Prostate gland (tissue), 2 donors: ENCODE data around the gene PSME1. TPM values are rescaled to one million over a fixed set of nuclear protein-coding genes. Genes with fewer than 3 reads are reported as not detected.
A peak's percentile ranks its signal among the peaks of the same experiment; 100 is the strongest.

Experiments used
- DNase-seq: peaks from one replicate; pipeline ENCODE4 v3.0.0-alpha.2; 2019; ENCODE audit warnings: low spot score
- H3K27ac ChIP-seq, 2 donors: fragments of 200-600 bp; sonication (generic); 2 replicates each; pipeline ENCODE4 v1.5.1; 2017 to 2019
- H3K27me3 ChIP-seq: fragments of 200-600 bp; sonication (generic); replicated peaks from 2 replicates; pipeline ENCODE4 v1.5.1; 2019; ENCODE audit not compliant: insufficient read depth
- H3K36me3 ChIP-seq, 2 donors: fragments of 200-600 bp; sonication (generic); 1 replicate in 1 of 2; 2 replicates in 1 of 2; pipeline versions ENCODE4 v1.5.1 to v1.8.1; 2017 to 2019
- H3K4me1 ChIP-seq: fragments of 200-600 bp; sonication (generic); replicated peaks from 2 replicates; pipeline ENCODE4 v1.5.1; 2019
- H3K4me3 ChIP-seq, 2 donors: fragments of 200-600 bp; sonication (generic); 2 replicates each; pipeline ENCODE4 v1.5.1; 2017 to 2019
- H3K9me3 ChIP-seq: fragments of 200-600 bp; sonication (generic); 2 replicates; pipeline ENCODE4 v1.5.1; 2017
- CTCF ChIP-seq, 4 experiments: fragments of 200-600 bp in 2 of 4; fragments of 450-650 bp in 2 of 4; sonication (generic) in 2 of 4; IDR thresholded peaks; 1 replicate in 3 of 4; 2 replicates in 1 of 4; pipeline ENCODE4 v1.5.1; 2016 to 2019; ENCODE audit warnings: antibody characterized with exemption in 4 of 4, mild to moderate bottlenecking in 2 of 4, moderate library complexity in 2 of 4
- POLR2A ChIP-seq: fragments of 450-650 bp; IDR thresholded peaks from one replicate; pipeline ENCODE4 v1.6.1; 2016; ENCODE audit warnings: antibody characterized with exemption, mild to moderate bottlenecking
- POLR2AphosphoS5 ChIP-seq: sonication (generic); formaldehyde crosslinking; IDR thresholded peaks from one replicate; pipeline ENCODE4 v1.6.1; 2017; ENCODE audit warnings: antibody characterized with exemption
- WGBS: methylation state at CpG from one replicate; pipeline ENCODE4 v1.1.5; 2018; 5-methylcytosine and 5-hydroxymethylcytosine counted together
- intact Hi-C: fragments of 100-400 bp; cut with DNase I; formaldehyde crosslinking; loops from one replicate; pipeline ENCODE4 v1.14.2; 2022
- total RNA-seq, 2 donors: library from RNA; depleted of rRNA; stranded (reverse); fragments of >200 nt; gene quantifications; one replicate each; pipeline ENCODE4 v1.1.0, GENCODE V29; 2016

Gene PSME1
- total RNA-seq, 2 donors from 2014 or later: 85.4 to 213 TPM

DNA sequence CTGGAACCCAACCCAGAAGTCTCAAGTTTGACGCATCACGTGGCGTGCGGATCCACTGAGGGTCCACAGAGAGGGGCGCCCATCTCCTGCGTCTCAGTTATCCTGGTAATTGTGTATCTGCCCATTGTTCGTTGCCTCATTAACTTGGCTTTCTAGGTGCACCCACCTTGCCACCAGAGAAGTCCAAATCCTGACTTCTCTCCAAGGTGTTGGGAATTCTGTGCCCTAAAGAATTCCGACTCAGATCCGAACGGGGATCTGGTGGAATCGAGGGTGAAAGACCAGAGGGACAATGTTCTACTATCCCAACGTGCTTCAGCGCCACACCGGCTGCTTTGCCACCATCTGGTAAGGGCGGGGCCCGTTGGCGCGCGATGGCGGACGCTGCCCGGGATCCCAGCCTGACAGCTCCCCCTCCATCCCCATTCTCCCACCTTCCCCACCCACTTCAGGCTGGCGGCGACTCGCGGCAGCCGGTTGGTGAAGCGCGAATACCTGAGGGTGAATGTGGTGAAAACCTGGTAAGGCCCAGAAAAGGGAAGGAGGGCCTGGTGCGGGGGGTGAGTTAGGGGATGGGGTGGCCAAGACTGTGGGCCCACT, 36.4 kb downstream of the PSME1 start:
- Histone ChIP-seq H3K36me3 (peaks cover 0 to 10% of the 10 kb centered on the region in 2 donors), H3K27me3 (no peaks in the 10 kb centered on the region), H3K27ac (no peak overlapping the region), H3K4me3 (peak overlapping the region; percentile 16 to 29), H3K4me1 (no peaks in the 10 kb centered on the region), H3K9me3 (no peaks in the 10 kb centered on the region)
- TF ChIP-seq POLR2AphosphoS5: no peak
- TF ChIP-seq CTCF (IDR thresholded peaks at IDR 0.05): no peak
- no peak for TF ChIP-seq POLR2A
- WGBS: 18% methylated on average over 30 of the region's 30 CpGs
- no peak for DNase-seq
- intact Hi-C loops: no loop called here

GRCh38 chr14:24172871-24173281, 36.9 kb downstream of the PSME1 start:
- 56% methylated on average over 19 of the region's 20 CpGs for WGBS
- H3K9me3 ChIP-seq: no peaks in the 10 kb centered on the region
- no peak overlapping the region for H3K4me3 ChIP-seq
- no peak overlapping the region for H3K27ac ChIP-seq
- no peak for DNase-seq
- H3K36me3 ChIP-seq: peaks cover 0 to 10% of the 10 kb centered on the region in 2 donors
- intact Hi-C loops: no loop called here
- no peaks in the 10 kb centered on the region for H3K4me1 ChIP-seq
- TF ChIP-seq POLR2AphosphoS5 (no peak), CTCF (IDR thresholded peaks at IDR 0.05) (no peak), POLR2A (no peak)
- H3K27me3 ChIP-seq: no peaks in the 10 kb centered on the region

GRCh38 chr14:24176599-24176998, 40.6 kb downstream of the PSME1 start:
- intact Hi-C loops: no loop called here
- DNase-seq: no peak
- Histone ChIP-seq H3K9me3 (no peaks in the 10 kb centered on the region), H3K4me3 (no peak overlapping the region), H3K36me3 (no peaks in the 10 kb centered on the region), H3K4me1 (peaks cover 3% of the 10 kb centered on the region), H3K27me3 (no peaks in the 10 kb centered on the region), H3K27ac (no peak overlapping the region)
- TF ChIP-seq CTCF (IDR thresholded peaks at IDR 0.05) (no peak), POLR2A (no peak), POLR2AphosphoS5 (no peak)
- 90% methylated on average over 5 of the region's 5 CpGs for WGBS

DNA sequence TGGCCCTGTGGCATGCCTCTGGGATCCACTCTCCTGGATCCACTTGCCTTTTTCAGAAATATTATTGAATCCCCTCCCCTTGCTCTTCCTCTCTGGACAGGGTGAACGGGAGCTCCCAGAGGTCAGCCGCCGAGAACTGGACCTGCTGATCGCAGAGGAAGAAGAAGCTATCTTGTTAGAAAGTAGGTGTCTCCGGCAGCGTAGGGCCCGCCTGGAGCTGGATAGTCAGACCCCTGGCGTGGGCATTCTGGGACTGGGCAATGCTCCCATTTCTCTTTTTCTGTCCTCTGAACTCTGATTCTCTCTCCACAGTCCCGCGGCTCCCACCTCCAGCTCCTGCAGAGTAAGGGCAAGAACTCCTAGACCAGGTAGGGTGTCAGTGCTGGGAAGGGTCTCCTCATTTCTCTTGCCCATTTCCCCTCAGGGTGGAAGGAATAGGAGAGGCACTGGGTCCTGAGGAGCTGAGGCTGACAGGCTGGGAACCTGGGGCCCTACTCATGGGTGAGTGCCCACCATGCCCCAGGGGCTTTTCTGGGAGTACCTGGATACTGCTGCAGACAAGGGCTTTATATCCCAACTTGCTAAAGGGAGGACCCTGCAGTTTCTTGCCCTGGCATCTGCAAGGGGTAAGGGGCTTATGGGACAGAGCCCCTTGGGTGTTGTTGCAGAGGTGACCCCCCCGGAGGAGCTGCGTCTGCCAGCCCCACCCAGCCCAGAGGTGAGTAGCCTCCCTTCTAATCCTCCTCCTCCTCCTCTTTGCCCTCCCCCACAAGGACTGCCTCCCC, 41.2 kb downstream of the PSME1 start:
- no peak for DNase-seq
- H3K4me3 ChIP-seq: no peak overlapping the region
- no peak overlapping the region for H3K27ac ChIP-seq
- H3K36me3 ChIP-seq: no peaks in the 10 kb centered on the region
- intact Hi-C loops: no loop called here
- H3K27me3 ChIP-seq: no peaks in the 10 kb centered on the region
- peaks cover 3% of the 10 kb centered on the region for H3K4me1 ChIP-seq
- TF ChIP-seq POLR2A (no peak), CTCF (IDR thresholded peaks at IDR 0.05) (no peak), POLR2AphosphoS5 (no peak)
- 92% methylated on average over 12 of the region's 12 CpGs for WGBS
- H3K9me3 ChIP-seq: no peaks in the 10 kb centered on the region

DNA sequence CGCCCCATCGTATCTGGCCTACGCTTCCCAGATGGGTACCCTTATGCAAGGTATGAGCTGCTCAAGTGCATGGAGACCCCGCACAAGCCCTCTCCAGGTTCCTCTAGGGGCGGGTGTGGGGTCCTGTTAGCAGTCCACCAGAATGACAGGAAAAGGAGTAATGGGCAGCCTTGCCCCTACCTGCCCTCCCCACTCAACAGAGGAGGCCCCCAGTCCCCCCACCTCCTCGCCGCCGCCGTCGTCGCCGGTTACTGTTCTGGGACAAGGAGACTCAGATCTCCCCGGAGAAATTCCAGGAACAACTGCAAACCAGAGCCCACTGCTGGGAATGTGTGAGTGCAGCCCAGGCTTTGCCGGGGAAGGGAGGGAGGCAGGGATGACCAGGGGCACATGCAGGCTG, 41.9 kb downstream of the PSME1 start:
- DNase-seq: no peak
- Histone ChIP-seq H3K27ac (no peak overlapping the region), H3K36me3 (no peaks in the 10 kb centered on the region), H3K27me3 (no peaks in the 10 kb centered on the region), H3K9me3 (no peaks in the 10 kb centered on the region), H3K4me1 (peaks cover 3% of the 10 kb centered on the region), H3K4me3 (no peak overlapping the region)
- WGBS: 88% methylated on average over 14 of the region's 14 CpGs
- TF ChIP-seq POLR2A (no peak), POLR2AphosphoS5 (no peak), CTCF (IDR thresholded peaks at IDR 0.05) (no peak)
- intact Hi-C loops: no loop called here
